PC-9 (cell line): ENCODE data around the gene ABCB8. TPM values are rescaled to one million over a fixed set of nuclear protein-coding genes. Genes with fewer than 3 reads are reported as not detected.

Source experiments
- BruUV-seq: library from RNA; stranded (reverse); fragments of 400-500 nt; replicated peaks from 2 replicates; lab custom pipeline; 2021; lab: Mats Ljungman, UMichigan
- CTCF ChIA-PET: fragments of 300-600 bp; sonication (Branson Sonifier 250); formaldehyde crosslinking; loops from one replicate; lab custom pipeline; 2022; ENCODE audit warnings: antibody characterized with exemption; lab: Charles Lee
- POLR2A ChIA-PET: fragments of 300-600 bp; sonication (Branson Sonifier 250); formaldehyde crosslinking; loops from one replicate; lab custom pipeline; 2022; ENCODE audit warnings: antibody characterized with exemption; ENCODE audit not compliant: unreplicated experiment; lab: Charles Lee
- DNase-seq, 2 experiments: peaks; one replicate each; pipeline versions ENCODE4 v3.0.0 to v3.0.0-alpha.2; 2015 to 2022; ENCODE audit warnings: mixed read lengths in 1 of 2
- H2AFZ ChIP-seq: fragments of 200-600 bp; sonication (generic); 2 replicates; pipeline ENCODE4 v1.8.1; 2017; ENCODE audit warnings: antibody characterized with exemption
- H3F3A ChIP-seq: fragments of 200-600 bp; sonication (generic); 2 replicates; pipeline ENCODE4 v1.8.1; 2017; ENCODE audit warnings: antibody characterized with exemption, mild to moderate bottlenecking, low read depth; ENCODE audit not compliant: insufficient read depth
- H3K27ac ChIP-seq: fragments of 200-600 bp; sonication (generic); 2 replicates; pipeline ENCODE4 v1.6.1; 2016; ENCODE audit warnings: mixed run types
- H3K27me3 ChIP-seq: fragments of 200-600 bp; sonication (generic); 2 replicates; pipeline ENCODE4 v1.6.1; 2016; ENCODE audit warnings: low read depth, mixed run types; ENCODE audit not compliant: insufficient read depth
- H3K36me3 ChIP-seq: fragments of 200-600 bp; sonication (generic); 2 replicates; pipeline ENCODE4 v1.6.1; 2016; ENCODE audit warnings: low read depth, mixed run types
- H3K4me1 ChIP-seq: fragments of 200-600 bp; sonication (generic); replicated peaks from 2 replicates; pipeline ENCODE4 v1.6.1; 2016; ENCODE audit warnings: mixed run types; ENCODE audit not compliant: insufficient read depth
- H3K4me2 ChIP-seq: fragments of 200-600 bp; sonication (generic); 2 replicates; pipeline ENCODE4 v1.6.1; 2017; ENCODE audit warnings: mixed run types
- H3K4me3 ChIP-seq: fragments of 200-600 bp; sonication (generic); 2 replicates; pipeline ENCODE4 v1.6.1; 2016; ENCODE audit warnings: mixed run types
- H3K79me2 ChIP-seq: fragments of 200-600 bp; sonication (generic); 2 replicates; pipeline ENCODE4 v1.6.1; 2017; ENCODE audit warnings: low read depth, mixed run types
- H3K9me2 ChIP-seq: fragments of 200-600 bp; sonication (generic); 2 replicates; pipeline ENCODE4 v1.8.1; 2017; ENCODE audit warnings: mild to moderate bottlenecking; ENCODE audit not compliant: insufficient read depth
- H3K9me3 ChIP-seq: fragments of 200-600 bp; sonication (generic); 2 replicates; pipeline ENCODE4 v1.8.1; 2016; ENCODE audit warnings: low read depth; ENCODE audit not compliant: insufficient read depth
- H4K20me1 ChIP-seq: fragments of 200-600 bp; sonication (generic); 2 replicates; pipeline ENCODE4 v1.8.1; 2017; ENCODE audit not compliant: insufficient read depth
- EZH2 ChIP-seq: fragments of 200-600 bp; sonication (generic); IDR thresholded peaks from 2 replicates; pipeline ENCODE4 v1.8.0; 2017; ENCODE audit warnings: antibody characterized with exemption, low read depth
- intact Hi-C: fragments of 100-400 bp; cut with micrococcal nuclease; formaldehyde crosslinking; loops from one replicate; pipeline ENCODE4 v1.10.0; 2022; ENCODE audit not compliant: unreplicated experiment
- total RNA-seq: library from RNA; stranded (reverse); gene quantifications from 2 replicates; pipeline ENCODE4 v1.2.3, GENCODE V29; 2021
- TF ChIP-seq, protein P1 (sequence below): fragments of 200-600 bp; sonication (generic); conservative IDR thresholded peaks from 2 replicates; pipeline ENCODE4 v1.6.1; 2017; ENCODE audit warnings: mixed run types, antibody characterized with exemption, mild to moderate bottlenecking, moderate library complexity

The ABCB8 gene
- total RNA-seq, 1 experiment from 2014 or later: 61.9 TPM

GRCh38 chr7:151014950-151015349, 13.3 kb upstream of the ABCB8 start:
- no peak overlapping the region for H3K4me3 ChIP-seq
- H3K79me2 ChIP-seq: no peaks in the 10 kb centered on the region
- no peak for DNase-seq
- no peaks in the 10 kb centered on the region for H4K20me1 ChIP-seq
- no peak overlapping the region for H3K4me2 ChIP-seq
- POLR2A ChIA-PET: interaction anchor here (0.7 kb wide), 1 partner anchor 24 kb away, joined by 4 read pairs; no protein-coding TSS in a partner anchor
- no peaks in the 10 kb centered on the region for H3K27me3 ChIP-seq
- no peaks in the 10 kb centered on the region for H3K36me3 ChIP-seq
- no peak overlapping the region for H2AFZ ChIP-seq
- intact Hi-C loops: no loop called here
- no peak overlapping the region for H3K27ac ChIP-seq
- H3K9me2 ChIP-seq: no peaks in the 10 kb centered on the region
- peaks cover 12% of the 10 kb centered on the region for H3F3A ChIP-seq
- no peak for TF ChIP-seq EZH2
- TF ChIP-seq, protein P1, sequence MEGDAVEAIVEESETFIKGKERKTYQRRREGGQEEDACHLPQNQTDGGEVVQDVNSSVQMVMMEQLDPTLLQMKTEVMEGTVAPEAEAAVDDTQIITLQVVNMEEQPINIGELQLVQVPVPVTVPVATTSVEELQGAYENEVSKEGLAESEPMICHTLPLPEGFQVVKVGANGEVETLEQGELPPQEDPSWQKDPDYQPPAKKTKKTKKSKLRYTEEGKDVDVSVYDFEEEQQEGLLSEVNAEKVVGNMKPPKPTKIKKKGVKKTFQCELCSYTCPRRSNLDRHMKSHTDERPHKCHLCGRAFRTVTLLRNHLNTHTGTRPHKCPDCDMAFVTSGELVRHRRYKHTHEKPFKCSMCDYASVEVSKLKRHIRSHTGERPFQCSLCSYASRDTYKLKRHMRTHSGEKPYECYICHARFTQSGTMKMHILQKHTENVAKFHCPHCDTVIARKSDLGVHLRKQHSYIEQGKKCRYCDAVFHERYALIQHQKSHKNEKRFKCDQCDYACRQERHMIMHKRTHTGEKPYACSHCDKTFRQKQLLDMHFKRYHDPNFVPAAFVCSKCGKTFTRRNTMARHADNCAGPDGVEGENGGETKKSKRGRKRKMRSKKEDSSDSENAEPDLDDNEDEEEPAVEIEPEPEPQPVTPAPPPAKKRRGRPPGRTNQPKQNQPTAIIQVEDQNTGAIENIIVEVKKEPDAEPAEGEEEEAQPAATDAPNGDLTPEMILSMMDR: no peak
- CTCF ChIA-PET: no interaction called here
- BruUV-seq: no TSS peak
- H3K9me3 ChIP-seq: no peaks in the 10 kb centered on the region
- peaks cover 18% of the 10 kb centered on the region for H3K4me1 ChIP-seq

DNA sequence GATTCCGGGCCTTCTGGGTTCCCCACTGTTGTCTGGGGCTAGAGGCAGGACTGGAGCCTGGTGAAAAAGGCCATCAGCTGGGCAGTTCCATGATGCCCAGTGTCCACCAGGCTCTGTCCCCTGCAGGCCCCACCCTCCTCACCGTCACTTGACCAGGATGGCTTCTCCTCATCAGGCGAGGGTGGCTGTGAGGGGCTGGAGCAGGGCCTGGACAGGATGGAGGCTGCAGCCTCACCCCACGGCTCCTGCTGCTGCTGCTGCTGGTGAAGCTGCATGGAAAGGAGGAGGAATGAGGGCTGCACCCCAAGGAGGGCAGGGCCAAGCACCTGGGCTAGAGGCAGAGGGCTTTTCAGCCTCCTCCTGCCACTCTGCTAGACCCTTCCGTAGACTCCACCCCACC, 12.3 kb upstream of the ABCB8 start:
- no peak for DNase-seq
- H3K4me3 ChIP-seq: no peak overlapping the region
- CTCF ChIA-PET: no interaction called here
- H3K4me2 ChIP-seq: no peak overlapping the region
- POLR2A ChIA-PET: no interaction called here
- H3K9me2 ChIP-seq: no peaks in the 10 kb centered on the region
- no peaks in the 10 kb centered on the region for H3K36me3 ChIP-seq
- no peaks in the 10 kb centered on the region for H3K9me3 ChIP-seq
- H3F3A ChIP-seq: peaks cover 12% of the 10 kb centered on the region
- no peaks in the 10 kb centered on the region for H3K27me3 ChIP-seq
- peaks cover 13% of the 10 kb centered on the region for H3K4me1 ChIP-seq
- no peak overlapping the region for H3K27ac ChIP-seq
- no peak overlapping the region for H2AFZ ChIP-seq
- no peaks in the 10 kb centered on the region for H4K20me1 ChIP-seq
- no TSS peak for BruUV-seq
- intact Hi-C loops: no loop called here
- no peak for TF ChIP-seq EZH2
- TF ChIP-seq, protein P1: no peak
- H3K79me2 ChIP-seq: no peaks in the 10 kb centered on the region

DNA sequence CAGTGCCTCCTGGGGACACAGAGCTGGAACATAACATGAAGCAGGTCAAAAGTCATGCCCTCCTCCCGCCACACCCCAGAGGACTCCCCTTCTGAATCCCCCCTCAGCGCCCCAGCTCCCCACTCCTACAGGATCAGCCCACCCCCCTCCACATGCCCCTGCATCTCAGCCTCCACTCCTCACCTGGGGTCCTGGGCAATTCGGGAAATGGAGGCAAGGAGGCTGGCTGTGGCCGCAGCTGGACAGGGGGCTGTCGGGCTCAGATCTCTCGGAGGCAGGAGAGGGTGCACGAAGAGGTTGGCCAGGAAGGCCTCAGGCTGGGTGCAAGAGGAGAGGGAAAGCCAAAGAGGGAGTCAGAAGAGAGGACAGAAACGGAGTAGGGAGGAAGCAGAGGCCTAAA, 11.7 kb upstream of the ABCB8 start:
- Histone ChIP-seq H3K79me2 (no peaks in the 10 kb centered on the region), H3K27me3 (no peaks in the 10 kb centered on the region)
- CTCF ChIA-PET: no interaction called here

More for the DNA sequence above, 11.7 kb upstream of the ABCB8 start:
- no peaks in the 10 kb centered on the region for H3K9me3 ChIP-seq
- intact Hi-C loops: no loop called here
- POLR2A ChIA-PET: no interaction called here
- H3F3A ChIP-seq: peaks cover 12% of the 10 kb centered on the region; the same call in 1 of the 2 replicates
- H3K27ac ChIP-seq: no peak overlapping the region
- no peak overlapping the region for H3K4me2 ChIP-seq
- TF ChIP-seq, protein P1: no peak
- no peak for TF ChIP-seq EZH2
- H3K4me1 ChIP-seq: peaks cover 10% of the 10 kb centered on the region
- no peaks in the 10 kb centered on the region for H4K20me1 ChIP-seq
- no peaks in the 10 kb centered on the region for H3K9me2 ChIP-seq
- no peak for DNase-seq
- no peak overlapping the region for H3K4me3 ChIP-seq
- BruUV-seq: no TSS peak
- H3K36me3 ChIP-seq: no peaks in the 10 kb centered on the region
- no peak overlapping the region for H2AFZ ChIP-seq
